Common myeloid progenitor, CD34-positive (primary cell): Measurements from ENCODE around the gene GJB6.

ENCODE experiments used
- CTCF ChIA-PET: fragments of 350-600 bp; sonication (Branson Sonifier 250); formaldehyde crosslinking; loops from one replicate; lab custom pipeline; 2021; ENCODE audit warnings: antibody characterized with exemption; lab: Charles Lee
- POLR2A ChIA-PET: fragments of 350-600 bp; sonication (Branson Sonifier 250); formaldehyde crosslinking; loops from one replicate; lab custom pipeline; 2021; ENCODE audit warnings: antibody characterized with exemption; lab: Charles Lee
- DNase-seq, 3 donors: peaks; one replicate each; pipeline versions ENCODE4 v3.0.0 to v3.0.0-alpha.2; 2013
- H3K27ac ChIP-seq, 2 experiments: 1 replicate in 1 of 2; 2 replicates in 1 of 2; pipeline ENCODE4 v1.7.0; 2013; ENCODE audit warnings: inconsistent platforms in 2 of 2, low read length in 2 of 2, mild to moderate bottlenecking in 2 of 2, low read depth in 1 of 2, moderate library complexity in 1 of 2; ENCODE audit not compliant: severe bottlenecking in 2 of 2, insufficient read depth in 1 of 2, poor library complexity in 1 of 2
- H3K27me3 ChIP-seq, 5 experiments: replicated peaks in 2 of 5; 1 replicate in 3 of 5; 2 replicates in 2 of 5; pipeline versions ENCODE4 v1.6.1 to v1.7.0; 2013; ENCODE audit warnings: low read length in 4 of 5, mild to moderate bottlenecking in 2 of 5, moderate library complexity in 2 of 5, inconsistent platforms in 1 of 5; ENCODE audit not compliant: insufficient read depth in 5 of 5, control insufficient read depth in 4 of 5
- H3K36me3 ChIP-seq, 4 experiments: 1 replicate in 2 of 4; 2 replicates in 2 of 4; pipeline versions ENCODE4 v1.6.1 to v1.7.0; 2013; ENCODE audit warnings: low read length in 3 of 4, control low read depth in 1 of 4, mild to moderate bottlenecking in 1 of 4; ENCODE audit not compliant: control insufficient read depth in 4 of 4, insufficient read depth in 4 of 4
- H3K4me1 ChIP-seq, 4 experiments: 1 replicate in 3 of 4; 2 replicates in 1 of 4; pipeline versions ENCODE4 v1.6.1 to v1.7.1; 2013; ENCODE audit warnings: low read length in 3 of 4, mild to moderate bottlenecking in 3 of 4, control low read depth in 1 of 4, inconsistent platforms in 1 of 4, moderate library complexity in 1 of 4; ENCODE audit not compliant: control insufficient read depth in 4 of 4, insufficient read depth in 4 of 4; ENCODE audit errors: control extremely low read depth in 1 of 4
- H3K4me3 ChIP-seq, 7 experiments: 1 replicate in 4 of 7; 2 replicates in 3 of 7; pipeline versions ENCODE4 v1.5.1 to v1.7.0; 2013; ENCODE audit warnings: mild to moderate bottlenecking in 7 of 7, low read length in 6 of 7, moderate library complexity in 6 of 7, inconsistent platforms in 2 of 7, low read depth in 2 of 7, control low read depth in 1 of 7; ENCODE audit not compliant: insufficient read depth in 4 of 7, control insufficient read depth in 1 of 7; ENCODE audit errors: extremely low read depth in 1 of 7
- H3K9me3 ChIP-seq, 5 experiments: 1 replicate in 4 of 5; 2 replicates in 1 of 5; pipeline versions ENCODE4 v1.6.1 to v1.7.1; 2013; ENCODE audit warnings: low read length in 4 of 5, mild to moderate bottlenecking in 2 of 5, inconsistent platforms in 1 of 5, low read depth in 1 of 5, moderate library complexity in 1 of 5; ENCODE audit not compliant: control insufficient read depth in 4 of 5, insufficient read depth in 2 of 5; ENCODE audit errors: control extremely low read depth in 1 of 5
- WGBS: methylation state at CpG from one replicate; pipeline ENCODE4 v1.1.5; 2013; ENCODE audit not compliant: insufficient coverage; 5-methylcytosine and 5-hydroxymethylcytosine counted together

The GJB6 gene

GRCh38 chr13:20270163-20270865 lies 38.2 kb upstream of the GJB6 start:
- CTCF ChIA-PET = no interaction called here

GRCh38 chr13:20264271-20265018 lies 32.3 kb upstream of the GJB6 start:
- 87% methylated on average over 7 of the region's 9 CpGs for WGBS
- ChIA-PET POLR2A (no interaction called here), CTCF (no interaction called here)
- H3K9me3 ChIP-seq = no peaks in the 10 kb centered on the region
- H3K27me3 ChIP-seq = no peaks in the 10 kb centered on the region
- H3K36me3 ChIP-seq = no peaks in the 10 kb centered on the region
- no peaks in the 10 kb centered on the region for H3K4me1 ChIP-seq
- DNase-seq = no peak
- H3K27ac ChIP-seq = no peak overlapping the region
- H3K4me3 ChIP-seq = no peak overlapping the region

More at GRCh38 chr13:20270163-20270865, 38.2 kb upstream of the GJB6 start:
- H3K9me3 ChIP-seq = peaks cover 0 to 5% (median 0%) of the 10 kb centered on the region in 5 experiments
- WGBS = 84% methylated on average over 6 of the region's 9 CpGs
- H3K4me1 ChIP-seq = no peaks in the 10 kb centered on the region
- H3K36me3 ChIP-seq = no peaks in the 10 kb centered on the region
- no peak overlapping the region for H3K4me3 ChIP-seq
- no peak overlapping the region for H3K27ac ChIP-seq
- peaks cover 0 to 9% (median 2%) of the 10 kb centered on the region in 5 experiments for H3K27me3 ChIP-seq
- DNase-seq = no peak
- POLR2A ChIA-PET = no interaction called here

GRCh38 chr13:20263393-20264044 lies 31.4 kb upstream of the GJB6 start:
- H3K9me3 ChIP-seq = no peaks in the 10 kb centered on the region
- no peak overlapping the region for H3K4me3 ChIP-seq
- no peaks in the 10 kb centered on the region for H3K36me3 ChIP-seq
- ChIA-PET CTCF (interaction anchor here (0.6 to 0.7 kb wide), 2 partner anchors 9 to 35 kb away, joined by 3 to 4 read pairs; no protein-coding TSS in a partner anchor), POLR2A (no interaction called here)
- no peak overlapping the region for H3K27ac ChIP-seq
- DNase-seq = no peak
- H3K27me3 ChIP-seq = peaks cover 0 to 1% (median 0%) of the 10 kb centered on the region in 5 experiments
- WGBS = 89% methylated on average over 4 of the region's 8 CpGs
- H3K4me1 ChIP-seq = no peaks in the 10 kb centered on the region

GRCh38 chr13:20258963-20259288 lies 26.8 kb upstream of the GJB6 start:
- WGBS = 95% methylated on average over 2 of the region's 4 CpGs
- Histone ChIP-seq H3K4me3 (no peak overlapping the region), H3K4me1 (no peaks in the 10 kb centered on the region), H3K27ac (no peak overlapping the region), H3K9me3 (no peaks in the 10 kb centered on the region), H3K27me3 (peaks cover 0 to 10% (median 4%) of the 10 kb centered on the region in 5 experiments), H3K36me3 (no peaks in the 10 kb centered on the region)
- ChIA-PET CTCF (no interaction called here), POLR2A (no interaction called here)
- no peak for DNase-seq

GRCh38 chr13:20258208-20258962 lies 26.3 kb upstream of the GJB6 start:
- POLR2A ChIA-PET = no interaction called here
- CTCF ChIA-PET = no interaction called here
- no peak overlapping the region for H3K4me3 ChIP-seq
- no peaks in the 10 kb centered on the region for H3K4me1 ChIP-seq
- 94% methylated on average over 14 of the region's 15 CpGs for WGBS
- no peak overlapping the region for H3K27ac ChIP-seq
- DNase-seq = no peak
- H3K9me3 ChIP-seq = no peaks in the 10 kb centered on the region
- H3K27me3 ChIP-seq = peaks cover 0 to 10% (median 4%) of the 10 kb centered on the region in 5 experiments
- H3K36me3 ChIP-seq = no peaks in the 10 kb centered on the region

GRCh38 chr13:20254076-20254475 lies 22.0 kb upstream of the GJB6 start:
- no CpG with 5 or more reads among the region's 4 CpGs for WGBS
- H3K27me3 ChIP-seq = peaks cover 0 to 10% (median 3%) of the 10 kb centered on the region in 5 experiments
- no peak for DNase-seq
- no peaks in the 10 kb centered on the region for H3K36me3 ChIP-seq
- no peak overlapping the region for H3K4me3 ChIP-seq
- CTCF ChIA-PET = no interaction called here
- no peaks in the 10 kb centered on the region for H3K9me3 ChIP-seq
- POLR2A ChIA-PET = no interaction called here
- H3K27ac ChIP-seq = no peak overlapping the region
- H3K4me1 ChIP-seq = no peaks in the 10 kb centered on the region
